NCI-H187 treated with DMSO at 0.1 percent for 48 hours (cell line): ENCODE measurements around the gene UQCRC1.

Experiments used
- DNase-seq: peaks from one replicate; lab custom pipeline; 2025; lab: John Stamatoyannopoulos, UW

UQCRC1 gene

DNA sequence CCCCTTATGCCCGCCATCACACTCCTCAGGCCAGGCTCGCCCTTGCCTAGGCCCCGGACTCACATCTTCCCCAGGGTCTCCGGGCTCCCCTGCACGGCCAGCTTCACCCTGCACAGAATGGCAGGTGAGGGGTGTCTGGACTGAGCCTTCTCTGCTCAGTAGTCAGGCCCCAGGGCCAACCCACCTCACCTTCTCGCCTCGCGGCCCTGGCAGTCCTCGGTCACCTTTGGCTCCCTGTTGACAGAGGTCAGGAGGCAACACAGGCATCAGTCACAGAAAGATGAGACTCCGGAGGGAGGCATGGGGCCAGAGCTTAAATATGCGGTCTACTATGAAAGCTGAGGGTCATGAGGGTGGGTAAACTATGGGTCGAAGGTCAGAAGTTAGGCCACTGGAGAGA lies 37.5 kb downstream of the UQCRC1 start:
- no peak for DNase-seq

DNA sequence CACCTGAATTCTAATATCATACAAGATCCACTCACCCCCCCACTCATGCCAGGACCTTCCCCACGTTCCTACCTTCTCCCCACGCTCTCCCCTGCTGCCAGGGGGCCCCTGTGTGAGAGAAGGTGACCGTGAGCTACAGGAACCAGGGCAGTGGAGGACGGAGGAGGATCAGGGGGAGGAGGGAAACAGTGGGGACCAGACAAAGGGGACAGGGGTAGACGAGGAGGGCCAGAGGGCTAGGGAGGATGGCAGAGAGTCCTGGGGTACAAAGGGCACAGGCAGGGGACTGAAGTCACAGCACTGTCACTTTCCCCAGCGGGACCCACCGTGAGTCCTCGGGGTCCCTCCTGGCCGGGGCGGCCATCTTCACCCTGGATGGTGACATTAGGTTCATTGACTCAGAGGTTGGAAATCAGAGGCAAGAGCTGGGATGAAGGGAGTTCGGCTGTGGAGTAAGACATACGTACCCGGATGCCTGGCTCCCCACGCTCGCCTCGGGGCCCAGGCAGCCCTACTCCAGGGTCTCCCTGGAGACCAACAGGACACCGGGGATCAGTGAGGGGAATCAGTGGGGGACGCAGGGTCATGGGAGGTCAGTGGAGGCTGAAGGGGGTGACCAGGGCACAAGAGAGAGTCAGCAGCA lies 39.5 kb downstream of the UQCRC1 start:
- DNase-seq, result no peak

DNA sequence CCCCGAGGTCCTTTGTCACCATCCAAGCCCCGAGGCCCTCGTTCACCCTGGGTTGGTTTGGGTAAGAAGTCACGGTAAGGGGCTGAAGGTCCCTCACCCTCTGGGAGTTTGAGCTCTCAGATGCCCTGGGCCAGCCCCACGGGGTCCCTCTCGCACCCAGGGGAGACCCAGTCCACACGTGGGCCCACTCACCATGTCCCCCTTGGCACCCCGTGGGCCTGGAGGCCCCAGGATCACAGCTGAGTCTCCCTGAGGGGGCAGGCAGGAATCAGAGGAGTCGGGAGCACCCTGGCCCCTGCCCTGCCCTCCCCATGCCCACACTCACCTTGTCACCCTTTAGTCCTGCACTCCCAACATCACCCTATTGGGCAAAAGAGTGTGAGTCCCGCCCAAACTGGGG lies 40.0 kb downstream of the UQCRC1 start:
- no peak for DNase-seq

DNA sequence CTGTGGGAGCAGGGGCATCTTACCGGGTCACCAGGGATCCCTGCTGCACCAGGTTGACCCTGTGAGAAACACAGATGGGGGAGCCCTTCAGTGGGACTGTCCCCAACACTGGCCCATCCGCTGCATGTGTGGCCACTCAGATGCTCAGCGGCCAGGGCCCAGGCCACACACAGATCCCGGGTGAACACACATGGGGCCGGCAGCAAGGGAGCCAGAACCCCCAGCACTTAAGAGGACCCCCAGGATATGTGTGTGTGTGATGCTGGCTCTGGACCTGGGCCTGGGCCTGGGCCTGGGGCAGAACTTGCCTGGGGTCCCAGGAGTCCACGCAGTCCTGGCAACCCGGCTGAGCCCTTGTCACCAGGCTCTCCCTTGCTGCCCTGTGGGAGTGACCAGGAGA lies 41.0 kb downstream of the UQCRC1 start:
- no peak for DNase-seq

DNA sequence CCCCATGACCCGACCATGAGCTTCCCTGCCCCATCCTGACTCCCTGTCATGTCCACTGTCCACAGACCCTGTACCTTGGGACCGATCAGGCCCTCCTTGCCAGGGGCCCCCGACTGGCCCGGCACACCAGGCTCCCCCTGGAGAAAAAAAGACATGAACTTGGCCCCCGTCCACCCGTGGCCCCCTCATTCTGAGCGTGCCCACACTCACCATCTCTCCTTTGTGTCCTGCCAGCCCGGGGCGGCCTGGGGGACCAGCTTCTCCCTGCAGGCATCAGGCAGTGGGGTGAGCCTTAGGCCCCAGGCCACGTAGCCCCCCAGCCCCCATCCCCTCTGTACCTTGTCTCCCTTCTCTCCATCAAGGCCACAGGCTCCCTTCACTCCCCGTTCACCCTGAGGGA lies 41.9 kb downstream of the UQCRC1 start:
- DNase-seq, result no peak

DNA sequence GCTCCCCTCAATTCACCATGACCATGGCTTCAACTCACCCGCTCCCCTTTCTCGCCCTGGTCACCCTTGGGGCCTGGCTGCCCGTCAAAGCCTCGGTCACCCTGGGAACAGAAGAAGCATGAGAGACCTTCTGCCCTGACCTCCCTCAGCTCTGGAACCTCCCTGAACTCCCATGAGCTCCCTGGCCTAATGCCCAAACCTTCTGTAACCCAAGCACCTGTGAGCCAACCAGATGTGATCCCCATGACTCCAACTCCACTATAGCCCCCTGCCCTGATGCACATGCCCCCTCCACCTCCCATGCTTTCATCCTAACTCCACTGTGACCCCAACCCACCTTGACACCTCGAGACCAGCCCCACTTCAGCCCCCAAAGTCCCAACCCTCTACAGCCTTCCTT lies 42.4 kb downstream of the UQCRC1 start:
- no peak for DNase-seq

DNA sequence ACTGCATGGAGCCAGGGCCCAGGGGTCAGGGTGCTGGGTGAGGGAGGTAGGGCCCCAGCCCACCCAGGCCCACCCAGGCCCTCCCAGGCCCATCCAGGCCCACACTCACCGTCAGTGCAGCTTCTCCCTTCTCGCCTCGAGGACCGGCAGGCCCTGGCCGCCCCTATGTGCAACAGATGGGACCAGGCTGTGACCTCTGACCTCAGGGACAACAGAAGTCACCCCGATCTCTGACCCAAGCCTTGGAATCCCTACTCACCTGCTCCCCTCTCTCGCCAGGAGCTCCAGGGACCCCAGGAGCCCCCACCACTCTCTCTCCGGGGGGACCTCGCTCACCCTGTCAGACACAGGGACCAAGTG lies 43.1 kb downstream of the UQCRC1 start:
- DNase-seq, result no peak

DNA sequence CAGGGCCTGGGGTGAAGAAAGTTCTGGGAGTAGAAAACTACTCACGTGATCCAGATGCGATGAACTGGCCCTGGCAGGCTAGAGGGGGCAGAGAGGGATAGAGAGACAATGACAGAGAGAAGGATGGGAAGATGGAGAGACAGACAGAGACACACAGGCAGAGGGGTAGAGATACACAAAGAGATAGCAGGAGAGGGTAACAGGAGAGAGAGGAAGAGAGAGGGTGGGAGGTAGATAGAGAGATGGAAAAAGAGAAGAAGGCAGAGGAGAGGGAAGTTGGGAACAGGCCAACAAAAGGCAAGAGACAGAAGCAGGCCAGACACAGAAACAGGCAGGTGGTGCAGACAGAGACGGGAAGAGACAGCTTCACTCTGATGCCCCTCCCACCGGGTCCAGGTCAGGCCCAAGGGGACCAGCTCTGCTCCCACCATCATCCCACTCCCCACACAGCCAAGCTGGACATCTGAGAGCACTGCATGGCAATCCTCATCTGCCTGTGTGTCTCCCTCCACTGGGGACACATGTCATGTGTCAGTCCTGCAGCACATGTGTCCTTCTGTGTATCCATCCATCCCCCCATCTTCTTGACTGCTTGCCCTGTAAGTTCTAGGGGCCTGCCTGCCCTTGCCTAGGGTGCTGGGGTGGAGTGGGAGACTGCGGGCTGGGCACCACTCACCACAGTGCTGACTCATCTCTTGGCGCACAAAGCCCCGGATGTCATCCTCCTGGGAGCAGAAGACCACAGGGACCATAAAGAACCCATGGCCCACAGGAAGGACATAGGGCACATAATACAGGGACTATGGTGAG lies 43.6 kb downstream of the UQCRC1 start:
- DNase-seq, result no peak

DNA sequence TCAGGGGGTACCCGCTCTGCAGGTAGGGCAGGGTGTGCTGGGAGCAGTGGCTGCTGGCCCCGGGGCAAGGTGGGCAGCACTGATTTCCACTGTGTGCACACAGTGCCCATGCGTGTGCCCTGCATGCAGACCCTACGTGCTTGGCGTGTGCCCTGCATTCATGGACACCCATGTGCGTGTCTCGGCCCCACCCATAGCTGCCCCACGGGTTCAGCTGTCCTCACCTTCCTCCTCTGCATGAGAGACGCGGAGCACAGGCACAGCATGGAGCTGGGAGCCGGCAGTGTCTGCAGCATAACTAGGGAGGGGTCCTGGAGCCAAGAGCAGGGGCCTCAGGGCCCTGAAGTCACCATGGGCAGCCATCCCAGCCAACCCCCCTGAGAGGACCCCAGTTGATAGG lies 44.3 kb downstream of the UQCRC1 start:
- no peak for DNase-seq

DNA sequence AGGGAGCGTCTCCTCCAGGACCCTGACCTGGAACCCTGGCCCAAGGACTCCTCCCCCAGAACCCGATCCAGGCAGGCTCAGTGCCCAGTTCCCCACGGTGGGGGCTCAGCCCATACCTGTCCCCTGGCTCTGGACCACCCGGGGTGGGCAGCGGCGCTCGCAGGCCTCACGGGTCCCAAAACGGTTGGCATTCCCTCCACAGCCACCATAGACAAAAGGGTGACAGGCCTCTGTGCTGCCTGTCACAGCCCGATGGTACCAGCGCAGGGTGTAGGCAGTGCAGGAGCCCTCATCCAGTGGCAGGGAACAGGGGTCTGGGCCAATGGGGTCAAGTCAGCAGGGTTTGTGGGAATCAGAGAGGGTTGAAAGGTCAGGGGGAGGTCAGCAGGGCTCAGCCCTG lies 44.8 kb downstream of the UQCRC1 start:
- DNase-seq, result no peak

DNA sequence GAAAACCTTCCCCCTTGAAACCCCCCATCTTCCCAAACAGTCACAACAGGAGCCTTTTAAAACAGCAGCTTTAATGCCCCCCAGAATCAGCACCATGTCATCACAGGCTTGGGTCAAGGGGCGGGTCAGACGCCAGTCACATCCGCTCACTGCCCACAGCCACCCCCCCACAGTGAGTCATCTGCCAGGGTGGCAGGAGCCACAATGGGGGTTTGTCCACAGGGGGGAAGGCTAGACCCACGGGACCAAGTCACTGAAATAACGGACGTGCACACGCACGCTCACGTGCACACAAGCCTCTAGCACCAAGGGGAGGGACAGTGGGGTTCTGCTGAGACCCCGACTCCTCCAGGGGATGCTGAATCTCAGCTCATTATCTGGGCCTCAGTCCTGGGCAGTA lies 45.4 kb downstream of the UQCRC1 start:
- DNase-seq, result no peak

DNA sequence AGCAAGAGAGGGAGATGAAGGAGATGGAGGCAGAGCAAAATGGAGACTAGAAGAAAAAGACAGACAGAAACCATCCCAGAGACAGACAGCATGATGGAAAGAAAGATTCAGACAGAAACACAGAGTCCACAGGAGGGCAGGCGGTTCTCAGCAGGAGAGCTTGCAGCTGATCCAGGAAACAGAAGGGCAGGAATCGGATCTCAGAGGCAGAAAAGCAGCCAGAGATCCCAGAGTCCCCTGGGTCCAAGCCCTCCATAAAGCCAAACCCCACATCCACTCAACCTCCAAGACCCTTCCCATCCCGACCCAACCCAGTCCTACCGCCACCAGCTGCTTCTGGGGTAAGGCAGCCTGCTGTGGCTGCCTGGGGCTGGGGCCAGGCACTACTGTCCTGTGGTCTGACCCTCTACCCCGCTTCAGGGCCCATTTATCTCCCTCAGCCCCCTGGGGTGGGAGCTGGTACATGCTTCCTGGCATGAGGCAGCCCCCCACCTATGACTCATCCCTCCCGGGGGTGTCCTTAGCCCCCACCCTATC lies 46.0 kb downstream of the UQCRC1 start, which contains the start of gene UCN2:
Gene UCN2, minus strand, starts transcription at position 400 of the 537 bp plus-strand sequence. CDS start 657 bp downstream, outside the sequence.
- no peak for DNase-seq

DNA sequence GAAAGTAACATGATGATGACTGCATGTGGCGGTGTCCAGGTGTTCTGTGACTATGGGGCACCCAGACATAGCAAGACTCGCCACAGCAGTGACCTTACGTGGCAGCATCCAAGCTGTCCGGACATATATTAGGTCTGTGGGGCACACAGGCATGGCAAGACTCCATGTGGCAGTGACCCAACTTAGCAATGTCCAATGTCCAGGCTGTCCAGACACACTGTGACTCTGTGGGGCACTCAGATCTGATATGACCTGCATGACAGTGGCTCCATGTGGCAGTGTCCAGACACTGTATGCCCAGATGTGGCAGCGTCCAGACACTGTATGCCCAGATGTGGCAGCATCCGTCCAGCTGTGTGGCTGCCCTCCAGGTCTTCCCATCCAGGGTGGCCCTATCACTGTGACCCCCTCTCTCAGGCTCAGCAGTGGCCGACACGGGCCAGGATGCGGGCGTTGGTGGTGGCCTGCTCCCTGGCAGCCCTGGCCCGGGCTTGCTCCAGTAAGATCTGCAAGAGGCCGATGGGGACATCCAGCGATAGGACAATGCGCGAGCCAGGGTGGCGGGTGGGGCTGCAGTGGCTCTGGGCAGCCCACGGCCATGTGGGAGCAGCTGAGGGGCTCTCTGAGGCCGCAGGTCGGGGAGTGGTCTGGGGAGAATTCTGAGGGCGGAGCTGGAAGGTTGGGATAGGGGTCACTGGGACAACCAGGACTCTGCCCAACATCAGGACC lies 46.9 kb downstream of the UQCRC1 start:
- DNase-seq, result no peak

DNA sequence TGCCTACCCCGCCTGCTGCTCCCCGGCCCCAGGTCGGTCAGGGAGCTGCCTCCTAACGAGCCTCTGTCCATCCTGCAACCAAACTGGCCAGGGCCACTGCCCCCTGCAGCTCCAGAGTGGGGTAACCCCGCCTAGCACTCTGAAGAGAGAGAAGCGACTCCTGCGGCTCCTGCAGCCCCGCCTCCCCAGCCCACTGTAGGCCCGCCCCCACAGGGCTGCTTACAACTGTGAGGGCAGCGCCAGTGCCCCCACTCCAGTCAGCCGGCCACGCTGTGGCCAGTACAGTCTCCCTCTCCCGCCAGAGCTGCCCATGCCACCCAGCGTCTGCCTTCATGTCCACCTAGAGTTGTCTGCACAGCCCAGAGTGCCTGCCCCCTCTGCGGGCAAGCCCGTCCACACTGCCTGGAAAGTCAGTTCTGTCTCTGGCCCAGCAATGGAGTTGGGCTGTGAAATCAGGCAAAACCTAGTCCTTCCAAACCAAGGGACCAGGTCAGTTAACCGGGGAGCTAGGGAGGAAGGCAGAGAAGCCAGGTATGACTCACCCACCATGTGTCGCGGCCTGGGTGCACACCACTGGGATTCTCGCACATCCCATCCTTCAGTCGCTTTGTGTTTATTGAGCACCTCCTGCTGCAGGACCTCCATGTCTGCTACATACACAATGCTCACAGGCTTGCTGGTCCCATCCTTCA lies 48.3 kb downstream of the UQCRC1 start:
- DNase-seq, result no peak

DNA sequence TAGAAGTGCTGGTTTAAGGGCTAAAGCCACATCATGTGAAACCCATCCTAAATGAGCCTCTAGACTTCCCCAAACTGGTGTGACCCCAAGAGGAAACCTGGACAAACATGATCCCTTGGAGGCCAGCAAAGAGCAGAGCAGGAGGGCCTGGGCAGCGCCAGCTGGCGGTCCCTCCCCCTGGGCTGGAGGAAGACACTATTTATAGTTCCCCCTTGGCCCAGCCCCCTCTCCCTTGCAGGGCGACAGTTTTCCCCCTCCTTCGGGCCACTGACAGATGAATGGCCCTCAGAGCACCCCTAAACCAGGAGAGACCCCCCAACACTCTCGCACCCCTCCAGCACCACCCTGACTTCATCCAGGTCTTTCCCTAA lies 48.8 kb downstream of the UQCRC1 start:
- no peak for DNase-seq

DNA sequence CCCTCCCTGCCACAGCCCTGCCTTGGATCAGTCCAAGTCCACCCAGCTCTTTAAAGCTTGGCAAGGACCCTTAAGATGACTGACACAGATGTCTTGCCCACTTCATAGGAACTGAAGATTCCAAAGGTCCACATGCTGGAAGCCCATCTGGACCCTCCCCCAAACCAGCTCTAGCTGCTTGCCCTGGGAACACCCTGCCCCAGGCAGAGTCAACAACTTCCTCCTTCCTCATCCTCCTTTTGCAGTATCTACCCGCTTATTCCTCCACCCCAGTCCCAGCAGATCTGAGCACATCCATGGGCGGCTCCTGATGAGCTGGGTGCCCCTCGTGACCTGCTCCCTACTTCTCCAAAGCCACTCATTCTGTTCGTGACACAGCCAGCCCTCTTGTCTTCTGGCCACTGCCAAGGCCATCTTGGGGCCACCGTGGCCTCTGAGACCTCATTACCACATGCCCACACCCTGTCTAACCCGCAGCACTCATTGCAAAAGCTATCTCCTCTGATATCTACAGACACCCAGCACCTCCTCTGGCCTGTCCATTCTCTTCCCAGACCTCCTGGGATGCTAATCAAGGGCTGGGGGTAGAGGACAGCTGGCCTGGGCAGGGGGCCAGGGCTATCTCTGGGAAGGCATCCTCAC lies 50.8 kb downstream of the UQCRC1 start:
- DNase-seq, result no peak

DNA sequence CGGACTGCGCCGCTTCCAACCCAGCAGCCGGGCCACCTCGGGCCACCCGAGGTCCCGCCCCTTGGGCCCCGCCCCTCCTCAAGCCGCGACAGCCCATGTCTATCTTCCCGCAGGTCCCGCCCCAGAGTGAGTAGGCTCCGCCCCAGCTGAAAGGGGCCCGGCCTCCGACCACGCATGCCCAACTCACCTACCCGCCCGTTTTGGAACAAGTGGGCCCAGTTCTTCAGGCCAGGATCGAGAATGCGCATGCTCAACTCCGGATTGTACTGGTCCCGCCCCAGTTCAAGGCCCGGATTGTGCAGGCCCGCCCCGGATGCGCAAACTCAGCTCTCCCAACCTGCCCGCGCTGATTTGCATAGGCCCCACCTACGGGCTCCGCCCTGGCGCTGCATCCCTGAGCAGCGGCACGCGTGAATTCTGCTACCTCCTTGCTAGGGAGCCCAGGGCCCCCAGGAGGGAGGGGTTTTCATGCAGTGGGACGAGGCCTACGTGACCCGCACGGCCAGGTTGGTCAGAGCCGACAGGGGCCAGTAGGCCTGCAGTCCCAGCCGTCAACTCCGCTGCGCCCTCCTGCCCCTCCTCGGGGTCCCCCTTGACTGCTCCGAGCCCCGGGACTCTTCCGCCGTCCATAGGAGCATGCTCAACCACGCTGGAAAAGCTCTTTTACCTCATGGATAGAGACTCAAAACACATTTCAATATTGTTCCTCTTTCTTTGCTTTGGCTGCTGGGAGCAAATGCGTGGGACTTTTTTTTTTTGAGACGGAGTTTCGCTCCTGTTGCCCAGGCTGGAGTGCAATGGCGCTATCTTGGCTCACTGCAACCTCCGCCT lies 52.4 kb downstream of the UQCRC1 start, which contains the start of gene PFKFB4:
Gene PFKFB4, minus strand, starts transcription at position 8 of the 831 bp plus-strand sequence. CDS start 26 bp downstream, outside the sequence.
- peak; percentile 92 for DNase-seq

DNA sequence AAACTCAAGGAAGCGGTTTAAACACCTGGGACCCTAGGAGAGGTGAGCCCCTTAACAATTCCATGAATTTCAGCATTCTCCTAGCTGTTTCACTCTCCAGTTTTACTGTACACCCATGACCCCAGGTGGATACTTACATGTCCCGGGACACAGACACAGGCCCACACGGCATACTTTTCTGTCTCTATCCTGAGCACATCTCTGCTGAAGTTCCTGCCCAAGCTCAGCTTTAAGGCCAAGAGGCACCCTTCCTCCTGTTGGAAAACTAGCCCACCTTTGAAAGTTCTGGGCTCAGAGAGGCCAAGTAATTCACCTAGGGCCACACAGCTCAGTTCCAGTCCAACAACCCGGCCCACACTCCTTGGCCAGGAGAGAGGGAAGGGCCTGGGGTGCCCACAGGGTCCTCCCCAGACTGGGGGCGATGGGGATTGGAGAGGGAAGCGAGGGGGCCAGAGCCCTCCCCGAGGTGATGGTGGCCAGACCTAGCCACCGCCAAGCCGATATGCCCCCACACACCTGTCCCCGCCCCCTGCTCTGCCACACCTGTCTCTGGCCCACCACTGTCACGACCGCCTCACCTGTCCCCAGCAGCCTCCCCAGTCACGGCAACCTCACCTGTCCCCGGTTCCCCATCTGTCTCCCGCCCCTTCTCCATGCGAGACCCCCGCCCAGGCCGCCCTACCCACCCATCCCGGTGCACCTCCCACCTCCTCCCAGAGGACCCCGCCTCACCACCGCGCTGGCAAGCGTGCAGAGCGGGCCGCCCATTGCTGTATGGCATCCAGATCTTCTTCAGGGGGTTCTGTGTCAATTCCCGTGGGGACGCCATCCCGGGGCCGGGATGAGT lies 53.3 kb downstream of the UQCRC1 start:
- no peak for DNase-seq

DNA sequence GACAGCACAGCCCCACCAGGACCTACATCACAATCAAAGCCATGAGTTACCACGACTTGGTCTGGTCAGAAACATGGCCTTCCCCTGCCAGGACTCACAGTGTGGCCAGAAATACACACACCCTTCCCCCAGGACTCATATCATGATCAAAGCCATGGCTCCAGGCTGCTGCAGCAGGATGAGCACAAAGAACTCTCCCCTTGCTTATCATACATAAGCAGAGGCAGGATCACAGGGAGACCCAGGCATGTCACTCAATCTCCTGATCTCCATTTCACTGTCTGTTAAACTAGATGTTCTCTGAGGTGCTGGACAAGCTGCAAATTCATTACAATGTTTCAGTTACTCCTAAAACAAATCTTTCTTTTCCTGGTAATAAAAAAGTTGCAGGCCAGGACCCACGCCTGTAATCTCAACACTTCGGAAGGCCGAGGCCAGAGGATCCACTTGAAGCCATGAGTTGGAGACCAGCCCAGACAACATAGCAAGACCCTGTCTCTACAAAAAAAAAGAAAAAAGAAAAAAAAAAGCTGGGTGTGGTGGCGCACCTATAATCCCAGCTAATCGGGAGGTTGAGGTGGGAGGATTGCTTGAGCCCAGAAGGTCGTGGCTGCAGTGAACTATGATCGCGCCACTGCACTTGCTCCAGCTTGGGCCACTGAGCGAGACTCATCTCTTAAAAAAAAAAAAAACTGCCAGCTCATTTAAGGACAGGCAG lies 54.1 kb downstream of the UQCRC1 start:
- DNase-seq, result no peak
